ENCODE data around the gene RSRC2.

The RSRC2 gene

DNA sequence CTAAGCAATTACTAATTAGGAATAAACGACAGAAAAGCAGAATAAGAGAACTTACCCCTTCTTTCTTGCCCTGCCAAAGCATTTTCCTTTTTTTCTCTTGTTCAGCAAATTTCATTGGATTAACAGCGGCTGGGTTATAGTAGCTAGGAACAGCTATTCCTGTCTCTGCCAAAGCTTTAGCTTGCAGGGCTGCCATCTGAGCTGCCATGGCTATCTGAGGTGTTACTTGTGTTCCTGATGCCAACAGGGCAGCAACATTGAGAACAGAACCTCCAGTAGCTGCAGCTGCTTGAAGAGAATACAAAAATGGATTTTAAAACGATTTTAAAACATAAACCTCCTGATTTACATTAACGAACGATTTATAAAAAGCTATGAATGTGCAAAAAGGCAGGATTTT lies 18.6 kb downstream of the RSRC2 start:
- DNase-seq (ENCODE audit: insufficient read length, low spot score) (no peak), FAIRE-seq (no peak)
- TF ChIP-seq, protein P1, sequence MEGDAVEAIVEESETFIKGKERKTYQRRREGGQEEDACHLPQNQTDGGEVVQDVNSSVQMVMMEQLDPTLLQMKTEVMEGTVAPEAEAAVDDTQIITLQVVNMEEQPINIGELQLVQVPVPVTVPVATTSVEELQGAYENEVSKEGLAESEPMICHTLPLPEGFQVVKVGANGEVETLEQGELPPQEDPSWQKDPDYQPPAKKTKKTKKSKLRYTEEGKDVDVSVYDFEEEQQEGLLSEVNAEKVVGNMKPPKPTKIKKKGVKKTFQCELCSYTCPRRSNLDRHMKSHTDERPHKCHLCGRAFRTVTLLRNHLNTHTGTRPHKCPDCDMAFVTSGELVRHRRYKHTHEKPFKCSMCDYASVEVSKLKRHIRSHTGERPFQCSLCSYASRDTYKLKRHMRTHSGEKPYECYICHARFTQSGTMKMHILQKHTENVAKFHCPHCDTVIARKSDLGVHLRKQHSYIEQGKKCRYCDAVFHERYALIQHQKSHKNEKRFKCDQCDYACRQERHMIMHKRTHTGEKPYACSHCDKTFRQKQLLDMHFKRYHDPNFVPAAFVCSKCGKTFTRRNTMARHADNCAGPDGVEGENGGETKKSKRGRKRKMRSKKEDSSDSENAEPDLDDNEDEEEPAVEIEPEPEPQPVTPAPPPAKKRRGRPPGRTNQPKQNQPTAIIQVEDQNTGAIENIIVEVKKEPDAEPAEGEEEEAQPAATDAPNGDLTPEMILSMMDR (IDR thresholded peaks at IDR 0.05; ENCODE audit: insufficient read depth, missing control alignments): no peak

GRCh38 chr12:122506393-122506938 lies 20.3 kb downstream of the RSRC2 start:
- TF ChIP-seq, protein P1 (IDR thresholded peaks at IDR 0.05; ENCODE audit: insufficient read depth, missing control alignments): no peak
- FAIRE-seq: no peak

DNA sequence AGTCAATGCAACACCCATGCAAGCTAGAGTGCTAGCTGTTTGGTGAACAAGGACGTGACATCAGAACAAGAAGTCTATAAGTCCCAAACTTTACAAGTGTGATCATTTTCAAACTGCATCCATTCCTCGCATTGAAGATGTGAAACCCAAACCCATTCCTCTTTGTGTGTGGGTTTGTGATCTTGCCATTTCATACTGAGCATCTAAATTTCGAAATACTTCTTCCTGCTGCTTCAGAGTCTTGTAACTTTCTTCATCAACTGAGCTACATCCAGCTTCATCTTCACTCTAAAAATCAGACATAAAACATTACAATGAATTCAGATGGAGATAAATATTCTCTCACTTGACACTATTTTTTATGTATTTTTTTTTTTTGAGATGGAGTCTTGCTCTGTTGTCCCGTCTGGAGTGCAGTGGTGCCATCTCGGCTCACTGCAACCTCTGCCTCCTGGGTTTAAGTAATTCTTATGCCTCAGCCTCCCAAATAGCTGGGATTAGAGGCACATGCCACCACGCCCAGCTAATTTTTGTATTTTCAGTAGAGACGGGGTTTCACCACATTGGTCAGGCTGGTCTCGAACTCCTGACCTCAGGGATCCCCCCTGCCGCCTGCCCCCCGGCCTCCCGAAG lies 21.2 kb downstream of the RSRC2 start:
- FAIRE-seq (no peak), DNase-seq (ENCODE audit: insufficient read length, low spot score) (no peak)
- TF ChIP-seq, protein P1 (IDR thresholded peaks at IDR 0.05; ENCODE audit: insufficient read depth, missing control alignments): no peak

More at GRCh38 chr12:122506393-122506938, 20.3 kb downstream of the RSRC2 start:
- DNase-seq (ENCODE audit: insufficient read length, low spot score): no peak

- DNase-seq (ENCODE audit: insufficient read length, low spot score) (no peak), FAIRE-seq (no peak)
Measured at GRCh38 chr12:122503783-122504590, 22.7 kb downstream of the RSRC2 start.

DNA sequence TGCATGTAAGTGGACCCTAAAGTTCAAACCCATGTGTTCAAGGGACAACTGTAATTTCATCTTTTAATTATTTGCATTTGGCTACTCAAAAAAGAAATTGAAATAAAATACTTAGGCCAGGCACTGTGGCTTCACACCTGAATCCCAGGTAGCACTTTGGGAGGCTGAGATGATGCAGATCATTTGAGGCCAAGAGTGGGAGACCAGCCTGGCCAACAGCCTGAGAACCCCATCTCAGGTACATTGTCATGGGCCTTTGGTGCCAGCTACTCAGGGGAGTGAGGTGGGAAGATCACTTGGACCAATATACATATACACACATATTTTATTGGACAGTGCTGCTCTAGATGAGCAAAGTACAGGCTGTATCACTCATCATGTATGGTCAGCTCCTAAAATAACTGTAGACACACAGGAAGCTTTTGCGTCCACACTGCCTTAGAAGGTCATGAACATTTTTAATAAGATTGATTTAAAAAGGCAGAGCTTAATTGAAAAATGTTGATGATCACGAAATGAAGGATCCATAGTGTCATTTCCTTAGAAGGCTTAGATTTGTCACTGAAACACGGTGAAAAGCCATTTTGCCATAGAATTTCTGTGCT lies 23.5 kb downstream of the RSRC2 start:
- no peak for FAIRE-seq
- TF ChIP-seq, protein P1 (IDR thresholded peaks at IDR 0.05; ENCODE audit: insufficient read depth, missing control alignments): no peak
- no peak for DNase-seq (ENCODE audit: insufficient read length, low spot score)

More at GRCh38 chr12:122503783-122504590, 22.7 kb downstream of the RSRC2 start:
- TF ChIP-seq, protein P1 (IDR thresholded peaks at IDR 0.05; ENCODE audit: insufficient read depth, missing control alignments): no peak

DNA sequence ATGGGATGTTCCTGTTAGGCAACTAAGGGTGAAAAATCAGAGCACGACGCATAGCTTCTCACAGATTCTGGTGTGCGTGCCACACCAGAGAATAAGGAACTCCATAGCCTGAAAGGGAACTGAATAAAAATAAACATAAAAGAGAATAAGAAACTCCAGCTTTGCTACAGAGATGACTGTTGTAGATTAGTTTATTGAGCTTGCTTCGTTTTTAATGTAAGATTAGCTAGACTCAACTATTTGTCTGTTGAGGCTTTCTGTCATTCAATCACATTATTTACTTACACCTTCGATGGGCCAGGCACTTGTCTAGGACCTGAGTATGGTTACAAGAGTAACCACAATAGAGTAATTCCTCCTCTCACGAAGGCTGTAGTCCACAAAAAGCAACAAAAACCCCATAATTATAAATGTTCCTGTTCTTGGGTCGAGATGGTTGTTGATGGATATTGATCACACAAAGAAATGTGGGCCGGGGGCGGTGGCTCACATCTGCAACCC lies 25.2 kb downstream of the RSRC2 start:
- no peak for FAIRE-seq
- no peak for DNase-seq (ENCODE audit: insufficient read length, low spot score)
- TF ChIP-seq, protein P1 (IDR thresholded peaks at IDR 0.05; ENCODE audit: insufficient read depth, missing control alignments): no peak
